Nucleus accumbens (tissue), 56 donors: ENCODE data around the gene CLMP.

Source experiments
- DNase-seq, 56 donors: peaks; one replicate each; lab custom pipeline; 2025; lab: John Stamatoyannopoulos, UW

The CLMP gene

GRCh38 chr11:123194337-123195187 is 486 bp downstream of the CLMP start:
- DNase-seq: no peak

GRCh38 chr11:123193742-123194141 is 1.3 kb downstream of the CLMP start:
- no peak for DNase-seq

- no peak for DNase-seq
Observed at GRCh38 chr11:123191939-123192338, 3.1 kb downstream of the CLMP start.

- no peak for DNase-seq
Observed at GRCh38 chr11:123190518-123190917, 4.5 kb downstream of the CLMP start.

GRCh38 chr11:123188508-123189165 is 6.4 kb downstream of the CLMP start:
- DNase-seq: peak in 22 of 56 donors; percentile 4 to 41 (median 20)

- peak in 4 of 56 donors; percentile 6 to 36 (median 20) for DNase-seq
Observed at GRCh38 chr11:123187665-123188507, 7.2 kb downstream of the CLMP start.

- no peak for DNase-seq
Observed at GRCh38 chr11:123187248-123187647, 7.8 kb downstream of the CLMP start.

GRCh38 chr11:123186286-123186685 is 8.8 kb downstream of the CLMP start:
- DNase-seq: no peak

- DNase-seq: no peak
Observed at GRCh38 chr11:123185326-123185725, 9.7 kb downstream of the CLMP start.

- no peak for DNase-seq
Observed at GRCh38 chr11:123184531-123184930, 10.5 kb downstream of the CLMP start.

- no peak for DNase-seq
Observed at GRCh38 chr11:123183391-123184099, 11.5 kb downstream of the CLMP start.

- no peak for DNase-seq
Observed at GRCh38 chr11:123181767-123182500, 13.1 kb downstream of the CLMP start.

- no peak for DNase-seq
Observed at GRCh38 chr11:123181075-123181474, 14.0 kb downstream of the CLMP start.

- DNase-seq: no peak
Observed at GRCh38 chr11:123180574-123180973, 14.5 kb downstream of the CLMP start.

- DNase-seq: no peak
Observed at GRCh38 chr11:123180166-123180565, 14.9 kb downstream of the CLMP start.

GRCh38 chr11:123179586-123179985 is 15.5 kb downstream of the CLMP start:
- no peak for DNase-seq

GRCh38 chr11:123178186-123178585 is 16.9 kb downstream of the CLMP start:
- DNase-seq: no peak

- DNase-seq: no peak
Observed at GRCh38 chr11:123176785-123177184, 18.3 kb downstream of the CLMP start.
